ENCODE data around the gene ODF2L.

Gene ODF2L

DNA sequence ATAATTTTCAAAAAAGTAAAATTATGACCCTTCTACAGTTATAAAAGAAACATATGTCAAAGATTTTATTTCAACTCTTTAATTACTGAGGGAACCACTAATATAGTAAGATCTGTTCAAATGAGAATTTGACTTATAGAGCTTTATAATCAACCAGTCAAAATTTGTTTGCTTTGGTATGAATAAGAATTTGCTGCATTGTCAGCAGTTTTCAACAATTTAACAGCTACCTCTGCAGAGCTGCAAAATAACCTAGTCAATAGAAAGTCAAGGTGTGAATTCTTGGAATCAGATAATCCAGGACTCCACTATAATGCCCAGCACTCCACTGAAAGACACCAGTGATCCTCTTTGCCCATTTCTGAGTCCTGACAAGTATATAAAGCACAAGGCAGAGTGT lies 78.2 kb downstream of the ODF2L start:
- no peak for DNase-seq

DNA sequence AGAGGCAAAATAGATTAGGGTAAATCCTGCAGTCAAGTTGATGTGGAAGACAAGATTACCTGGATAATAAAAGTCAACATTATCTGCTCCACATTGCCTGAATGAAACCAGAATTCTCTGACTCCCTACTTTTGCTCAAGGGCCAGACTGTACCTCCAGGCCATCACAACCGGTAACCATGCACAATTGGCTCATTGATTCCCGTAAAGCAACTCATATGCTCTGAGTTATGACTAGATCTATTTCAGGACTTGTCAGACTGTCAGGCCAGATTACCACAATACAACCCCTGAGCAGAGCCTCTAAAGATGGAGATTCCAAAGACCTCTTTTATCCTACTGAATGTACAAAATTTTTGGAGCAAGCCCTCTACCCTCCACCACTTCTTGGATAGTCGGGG lies 90.4 kb downstream of the ODF2L start:
- DNase-seq: no peak

DNA sequence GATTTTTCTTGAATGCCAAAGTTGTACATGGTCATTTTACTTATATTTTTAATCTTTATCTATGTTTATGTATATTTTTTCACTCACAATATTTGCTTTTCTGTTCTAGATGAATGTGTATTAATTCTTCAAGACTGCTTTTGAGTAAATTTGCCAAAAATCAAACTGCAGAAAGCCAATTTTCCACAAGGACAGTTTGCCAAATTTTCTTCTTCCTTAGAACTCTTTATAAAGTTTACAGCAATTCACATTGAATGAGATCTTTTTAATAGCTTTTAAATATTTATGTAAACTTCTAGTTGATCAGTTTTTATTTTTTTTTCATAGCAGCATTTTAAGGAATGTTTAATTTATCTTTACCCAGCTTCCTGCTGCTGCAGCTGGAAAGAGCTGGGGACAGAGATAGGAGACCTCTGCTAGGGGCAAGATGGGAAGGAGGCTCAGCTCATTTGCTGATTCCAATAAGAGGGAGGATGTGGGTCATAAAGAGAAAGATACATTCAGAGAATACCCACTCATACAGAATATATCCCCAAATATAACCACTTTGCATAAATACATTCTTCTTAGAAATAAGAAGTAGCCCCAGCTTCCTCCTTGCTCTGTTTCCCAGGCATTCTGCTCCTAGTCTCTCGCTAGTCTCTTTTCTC lies 93.0 kb downstream of the ODF2L start:
- no peak for DNase-seq

Measured in NCI-H524 (cell line).